Suppressor macrophage treated with lipopolysaccharide for 4 hours (primary cell): ENCODE data around the gene TMEM59L.

Experiments used
- DNase-seq: peaks from one replicate; pipeline ENCODE4 v3.0.0-alpha.2; 2020

The TMEM59L gene

DNA sequence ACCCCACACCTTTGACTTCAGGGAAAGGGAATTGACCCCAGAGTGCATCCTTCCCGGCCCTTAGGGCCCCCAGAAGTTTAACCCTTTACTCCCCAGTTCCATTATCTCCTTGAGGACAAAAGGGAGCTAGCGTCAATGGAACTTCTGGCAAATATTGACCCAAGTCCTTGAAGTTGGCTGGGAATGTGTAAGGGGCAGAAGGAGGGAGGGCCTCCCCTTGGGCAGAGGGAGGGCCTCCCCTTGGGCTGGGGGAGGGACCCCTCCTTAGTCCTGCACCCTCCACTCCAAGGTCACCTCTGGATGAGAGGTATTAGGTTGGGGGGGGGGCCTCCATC lies 3.0 kb upstream of the TMEM59L start:
- DNase-seq = no peak

DNA sequence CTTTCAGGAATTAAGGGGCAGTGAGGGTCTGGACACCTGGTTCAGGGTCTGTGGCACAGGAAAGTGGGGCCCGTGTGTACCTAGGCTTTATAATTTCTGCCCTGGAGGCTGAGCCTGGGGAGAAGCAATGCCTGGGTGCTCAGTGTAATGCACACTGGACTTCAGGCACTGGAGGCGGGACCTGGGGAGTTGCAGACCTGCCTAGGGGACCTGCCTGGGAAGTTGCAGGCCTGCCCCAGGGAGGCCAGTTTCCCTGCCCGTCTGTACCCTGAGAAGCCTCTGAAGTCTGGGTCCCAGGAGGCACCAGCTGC lies 2.5 kb upstream of the TMEM59L start:
- DNase-seq = no peak

DNA sequence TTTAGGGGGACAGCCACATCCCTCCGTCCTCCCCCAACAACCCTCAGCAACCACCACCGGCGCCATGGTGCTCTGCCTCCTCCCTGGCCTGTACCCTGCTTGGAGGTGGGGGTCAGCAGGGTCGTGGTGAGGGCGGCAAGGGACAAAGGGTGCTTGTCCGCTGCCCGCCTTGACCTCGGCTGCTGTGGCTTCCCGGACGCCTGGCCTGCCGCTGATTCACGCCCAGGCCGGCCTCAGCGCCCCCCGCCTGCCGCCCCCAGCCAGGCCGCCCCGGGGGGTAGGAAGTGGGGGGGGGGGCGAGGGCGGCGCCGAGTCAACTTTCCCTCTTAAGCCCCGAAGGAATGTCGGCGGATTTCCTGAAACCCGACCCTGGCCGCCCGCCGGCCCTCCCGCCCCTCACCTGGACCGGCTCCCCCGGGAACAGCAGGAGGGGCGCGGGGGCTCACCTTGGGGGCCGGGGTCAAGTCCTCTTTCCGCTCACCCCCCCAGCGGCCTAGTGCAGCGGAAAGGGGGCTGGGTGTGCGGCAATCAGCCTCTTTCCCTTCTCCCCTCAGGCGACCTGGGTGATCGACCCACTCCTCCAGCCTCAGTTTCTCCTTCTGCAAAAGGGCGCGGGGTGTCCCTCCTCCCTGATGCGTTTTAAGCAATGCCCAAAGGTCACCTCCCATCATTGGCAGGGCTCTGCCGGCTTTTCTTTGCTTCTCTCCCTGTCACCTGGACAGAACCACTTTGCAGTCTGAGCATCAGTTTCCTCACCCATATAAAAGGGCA lies 1.9 kb upstream of the TMEM59L start:
- DNase-seq = no peak

DNA sequence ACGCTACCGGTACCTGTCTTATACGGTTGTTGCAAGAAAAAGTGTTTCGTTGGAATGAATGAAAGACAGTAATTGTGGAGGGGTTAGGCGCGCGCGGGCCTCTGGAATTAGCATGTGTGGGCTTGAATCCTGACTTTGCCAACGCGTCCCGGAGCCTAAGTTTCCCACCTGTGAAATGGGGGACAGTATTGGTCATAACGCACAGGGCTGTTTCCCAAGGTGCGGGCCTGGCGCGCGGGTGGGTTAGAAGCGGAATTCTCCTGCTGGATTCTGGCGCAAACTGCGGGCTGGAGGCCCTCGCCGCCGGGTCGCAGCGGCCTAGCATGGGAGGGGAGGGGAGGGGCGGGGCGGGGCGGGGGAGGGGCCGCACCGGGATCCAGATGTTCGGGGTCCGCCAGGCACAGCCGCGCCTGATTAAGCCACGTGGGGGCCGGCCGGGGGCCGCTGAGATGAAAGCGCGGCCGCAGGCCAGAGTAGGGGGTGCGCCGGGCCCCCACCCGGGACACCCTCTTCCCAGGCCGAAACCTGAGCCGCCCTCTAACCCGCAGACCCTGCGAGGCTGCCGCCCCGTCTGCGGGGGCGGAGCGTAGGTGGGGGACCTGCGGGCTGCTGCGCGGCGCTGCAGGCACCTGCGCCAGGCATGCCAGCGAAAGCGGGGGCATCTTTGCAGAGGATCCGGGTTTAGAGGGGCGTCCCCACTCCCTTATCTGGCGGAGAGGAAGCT lies 1.2 kb upstream of the TMEM59L start:
- no peak for DNase-seq

DNA sequence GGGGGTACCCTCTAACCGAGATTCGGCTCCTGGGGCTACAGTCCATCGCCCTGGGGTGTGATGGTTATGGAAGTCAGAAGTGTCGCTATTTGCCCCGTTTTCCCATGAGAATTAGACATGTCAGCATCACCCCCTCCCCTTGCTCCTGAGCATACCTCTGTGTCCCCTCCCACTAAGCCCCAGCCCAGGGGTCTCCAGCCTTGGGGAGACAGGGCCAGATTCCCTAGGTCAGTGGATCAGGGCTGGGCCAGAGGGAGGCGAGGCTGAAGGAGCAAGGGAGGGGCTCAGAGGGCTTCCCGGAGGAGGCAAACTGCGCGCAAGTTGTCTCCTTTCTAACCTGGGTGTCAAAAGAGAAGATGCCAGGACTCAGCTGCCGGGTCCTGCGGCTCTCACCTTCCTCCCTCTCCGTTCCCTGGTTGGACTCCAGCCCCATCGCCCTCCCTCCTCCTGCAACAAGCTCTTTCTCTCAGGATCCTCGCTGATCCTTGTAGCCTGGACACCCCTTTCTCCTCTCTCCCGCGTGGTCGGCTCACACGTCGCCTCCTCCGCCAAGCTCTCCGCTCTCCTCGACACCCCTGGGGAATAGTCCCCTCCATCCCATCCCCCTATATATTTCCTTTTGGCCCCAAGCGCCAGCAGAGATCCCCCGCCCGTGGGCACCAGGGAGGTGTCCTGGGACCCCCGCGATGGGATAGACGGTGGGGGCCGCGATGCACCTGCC lies 459 bp upstream of the TMEM59L start:
- no peak for DNase-seq

DNA sequence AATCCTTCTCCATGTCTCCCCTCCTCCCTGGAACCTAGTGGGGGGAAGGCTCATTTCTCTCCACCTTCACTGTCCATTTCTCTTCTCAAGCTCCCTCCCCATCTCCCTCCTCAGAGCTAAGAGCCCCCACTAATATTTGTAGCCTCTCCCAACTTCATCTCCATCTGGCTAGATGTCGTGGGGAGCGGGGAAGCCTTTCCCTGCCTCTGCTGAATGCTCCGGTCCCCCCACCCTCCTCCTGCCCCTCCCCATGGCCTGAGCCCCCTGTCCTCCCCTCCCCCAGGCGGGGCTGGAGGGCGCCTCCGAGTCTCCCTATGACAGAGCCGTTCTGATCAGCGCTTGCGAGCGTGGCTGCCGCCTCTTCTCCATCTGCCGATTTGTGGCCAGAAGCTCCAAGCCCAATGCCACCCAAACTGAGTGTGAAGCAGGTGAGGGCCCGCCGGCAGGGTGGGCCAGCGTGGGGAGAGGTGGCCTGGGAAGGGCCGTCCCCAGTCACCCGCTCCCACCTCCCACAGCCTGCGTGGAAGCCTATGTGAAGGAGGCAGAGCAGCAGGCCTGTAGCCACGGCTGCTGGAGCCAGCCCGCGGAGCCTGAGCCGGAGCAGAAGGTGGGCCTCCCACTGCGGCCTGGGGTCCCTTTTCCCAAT lies 1.0 kb downstream of the TMEM59L start:
- DNase-seq = no peak

DNA sequence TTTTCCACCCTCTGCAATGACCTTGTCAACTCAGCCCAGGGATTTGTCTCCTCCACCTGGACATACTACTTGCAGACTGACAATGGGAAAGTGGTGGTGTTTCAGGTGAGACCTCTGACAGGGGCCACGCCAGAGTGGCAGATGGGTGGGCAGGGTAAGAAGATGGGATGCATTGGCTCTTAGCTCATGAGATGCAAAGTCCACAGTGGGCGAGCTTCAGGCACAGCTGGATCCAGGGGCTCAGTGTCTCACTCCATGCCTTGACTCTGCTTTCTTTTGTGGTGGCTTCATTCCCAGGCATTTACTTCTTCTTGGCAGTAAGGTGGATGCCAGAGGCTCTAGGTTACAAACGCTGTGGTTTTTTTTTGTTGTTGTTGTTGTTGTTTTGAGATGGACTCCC lies 3.4 kb downstream of the TMEM59L start:
- no peak for DNase-seq

DNA sequence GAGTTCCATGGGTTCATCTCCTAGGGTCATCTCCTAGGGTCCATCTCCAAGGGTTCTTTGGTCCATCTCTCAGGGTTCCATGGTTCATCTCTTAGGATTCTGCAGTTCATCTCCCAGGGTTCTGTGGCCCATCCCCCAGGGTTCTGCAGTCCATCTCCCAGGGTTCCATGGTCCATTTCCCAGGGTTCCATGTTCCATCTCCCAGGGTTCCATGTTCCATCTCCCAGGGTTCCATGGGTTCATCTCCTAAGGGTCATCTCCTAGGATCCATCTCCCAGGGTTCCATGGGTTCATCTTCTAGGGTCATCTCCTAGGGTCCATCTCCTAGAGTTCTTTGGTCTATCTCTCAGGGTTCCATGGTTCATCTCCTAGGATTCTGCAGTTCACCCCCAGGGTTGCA lies 4.9 kb downstream of the TMEM59L start:
- DNase-seq = no peak

DNA sequence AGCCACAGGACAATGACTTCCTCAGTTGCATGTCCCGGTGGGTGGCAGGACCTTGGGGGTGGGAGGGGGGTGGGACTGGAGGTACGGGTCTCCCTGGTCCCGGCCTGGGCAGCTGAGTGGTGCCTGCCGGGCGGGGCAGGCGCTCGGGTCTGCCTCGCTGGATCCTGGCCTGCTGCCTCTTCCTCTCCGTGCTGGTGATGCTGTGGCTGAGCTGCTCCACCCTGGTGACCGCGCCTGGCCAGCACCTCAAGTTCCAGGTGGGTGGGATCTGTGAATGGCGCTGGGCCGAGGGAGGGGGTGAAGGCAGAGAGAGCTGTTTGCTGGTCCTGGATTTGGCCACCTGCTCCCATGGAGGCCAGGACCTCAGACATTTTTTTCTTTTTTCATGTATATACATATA lies 5.6 kb downstream of the TMEM59L start:
- DNase-seq = no peak

DNA sequence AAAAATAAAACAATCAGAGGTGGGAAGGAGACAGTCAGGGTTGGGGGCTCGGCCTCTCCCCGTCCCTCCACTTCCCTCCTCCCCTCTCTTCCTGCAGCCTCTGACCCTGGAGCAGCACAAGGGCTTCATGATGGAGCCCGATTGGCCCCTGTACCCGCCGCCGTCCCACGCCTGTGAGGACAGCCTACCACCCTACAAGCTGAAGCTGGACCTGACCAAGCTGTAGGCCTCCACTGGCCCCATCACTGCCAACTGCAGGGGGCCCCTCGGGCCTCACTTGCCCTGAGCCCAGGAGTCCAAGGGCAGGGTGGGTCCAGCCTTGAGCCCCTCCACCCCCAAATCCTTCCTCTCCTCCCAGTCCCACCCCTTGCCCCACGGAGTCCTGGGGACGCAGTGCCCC lies 7.6 kb downstream of the TMEM59L start:
- DNase-seq = no peak

DNA sequence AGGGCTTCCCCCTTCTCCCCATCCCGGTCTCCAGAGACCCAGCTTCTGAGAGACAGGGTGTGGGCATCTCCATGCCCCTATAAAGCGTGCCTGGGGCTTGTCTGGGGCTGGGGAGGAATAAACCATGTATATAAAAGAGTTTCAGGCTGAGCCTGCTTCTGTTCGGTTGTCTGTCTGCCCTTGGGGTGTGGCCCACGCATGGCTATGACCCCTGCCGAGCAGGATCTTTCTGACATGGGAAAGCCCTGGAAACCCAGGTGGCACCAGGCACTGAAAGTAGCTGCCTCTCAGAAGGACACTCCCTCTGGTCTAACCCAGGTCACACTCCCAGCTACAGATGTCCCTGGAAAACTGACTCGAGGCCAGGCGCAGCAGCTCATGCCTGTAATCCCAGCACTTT lies 8.2 kb downstream of the TMEM59L start:
- no peak for DNase-seq

DNA sequence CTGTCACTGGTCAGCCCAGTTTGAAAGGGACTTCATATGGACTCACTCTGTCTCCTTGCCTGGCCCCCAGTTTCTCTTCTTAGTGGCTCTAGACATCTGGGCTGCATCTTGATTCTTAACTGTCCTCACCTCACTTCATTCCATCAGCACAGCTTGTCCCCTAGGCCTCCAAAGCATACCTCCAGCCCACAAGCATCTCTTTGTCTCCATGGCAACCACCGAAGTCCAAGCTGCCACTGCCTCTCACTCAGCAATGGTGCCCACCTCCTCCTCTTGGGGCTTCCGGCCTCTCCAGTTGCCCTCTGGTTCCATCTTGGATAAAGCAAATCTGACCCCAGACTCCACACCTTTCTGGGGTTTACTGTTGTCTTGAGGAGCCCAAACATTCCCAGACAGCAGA lies 14.2 kb downstream of the TMEM59L start:
- no peak for DNase-seq

DNA sequence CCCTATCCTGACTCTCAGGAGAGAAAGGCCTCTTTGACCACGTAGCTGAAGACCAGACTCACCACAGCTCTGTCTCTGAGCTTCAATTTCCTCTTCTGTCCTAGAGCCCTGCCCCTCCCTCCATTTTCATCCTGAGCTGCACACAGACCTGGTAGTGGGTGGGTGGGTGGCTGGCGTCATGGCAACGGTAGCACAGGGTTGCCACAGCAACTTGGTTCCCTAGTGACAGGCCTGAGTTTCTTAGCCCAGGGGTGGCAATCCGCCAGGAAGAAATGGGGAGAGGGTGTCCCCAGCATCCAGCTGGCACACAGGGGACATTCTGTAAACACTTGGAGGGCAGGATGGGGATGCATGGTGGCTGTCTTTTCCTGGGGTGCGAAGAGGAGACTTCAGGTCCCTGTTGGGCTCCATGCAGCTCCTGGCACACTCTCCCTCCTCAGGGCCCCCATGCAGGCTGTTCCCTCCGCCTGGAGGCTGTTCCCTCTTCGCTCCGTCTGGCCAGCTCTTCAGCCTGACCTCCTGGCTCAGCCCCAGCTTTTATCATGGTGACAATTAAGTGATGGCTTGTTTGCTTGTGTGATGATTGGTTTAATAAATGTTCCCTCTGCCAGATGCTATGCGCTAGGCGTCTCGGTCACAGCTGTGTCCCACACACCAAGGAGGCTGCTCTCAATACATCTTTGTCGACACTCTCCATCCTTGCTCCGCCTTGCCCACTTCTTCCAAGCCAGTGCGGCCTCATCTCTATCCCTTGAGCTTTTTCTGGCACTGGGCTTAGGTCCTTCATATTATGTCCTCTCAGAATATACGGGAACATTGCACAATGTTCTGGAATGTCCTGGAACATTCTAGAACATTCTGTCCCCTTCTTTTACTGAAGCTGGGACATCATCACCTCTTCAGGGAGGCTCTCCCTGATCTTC lies 16.8 kb downstream of the TMEM59L start:
- no peak for DNase-seq

DNA sequence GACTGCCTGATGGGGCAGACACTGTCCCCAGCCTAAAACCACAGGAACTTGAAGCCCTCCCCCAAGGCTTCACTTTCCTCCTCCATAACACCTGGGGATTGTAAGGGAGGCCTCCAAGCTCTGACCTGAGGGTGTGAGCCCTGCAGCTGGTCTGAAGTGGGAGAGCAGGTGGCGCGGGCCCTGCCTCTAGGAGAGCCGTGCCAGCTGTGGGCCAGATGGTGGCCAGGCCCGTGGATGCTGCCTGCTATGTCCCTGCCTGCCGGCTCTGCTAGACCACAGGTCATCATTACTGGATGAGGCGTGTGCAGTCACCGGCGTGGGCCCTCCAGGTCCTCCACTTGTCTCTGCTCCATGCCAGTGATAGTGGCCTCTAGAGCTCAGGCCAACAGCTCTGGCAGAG lies 20.7 kb downstream of the TMEM59L start:
- no peak for DNase-seq

DNA sequence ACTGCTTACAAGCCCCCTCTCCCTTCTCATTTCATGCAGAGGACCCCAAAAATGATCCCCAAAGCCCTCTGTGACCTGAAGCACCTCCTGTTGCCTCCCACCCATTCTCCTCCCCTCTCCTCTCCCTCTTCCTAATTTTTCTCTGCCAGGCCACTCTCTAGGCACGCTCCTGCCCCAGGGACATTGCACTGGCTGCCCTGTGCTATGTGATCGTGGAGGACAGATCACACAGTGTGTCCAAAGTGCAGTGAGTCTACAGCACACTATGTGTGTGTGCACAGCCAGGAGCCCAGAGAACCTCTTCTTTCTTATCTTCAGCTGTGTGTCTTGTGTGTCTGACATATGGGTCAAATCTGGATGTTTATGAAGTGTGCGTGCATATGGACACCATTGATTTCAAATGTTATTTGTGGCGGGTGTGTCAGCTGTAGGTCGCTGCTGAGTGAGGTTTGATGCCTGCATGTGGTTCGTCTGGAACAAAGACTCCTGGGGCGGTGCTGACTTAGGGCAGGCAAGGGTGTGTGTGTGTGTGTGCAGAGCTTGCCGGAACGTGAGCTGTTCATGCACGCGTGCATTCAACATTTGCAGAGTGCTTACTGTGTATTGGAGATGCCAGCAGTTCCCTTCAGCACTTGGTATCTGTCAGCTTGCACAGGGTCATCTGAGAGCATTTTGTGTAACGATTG lies 22.1 kb downstream of the TMEM59L start:
- no peak for DNase-seq

DNA sequence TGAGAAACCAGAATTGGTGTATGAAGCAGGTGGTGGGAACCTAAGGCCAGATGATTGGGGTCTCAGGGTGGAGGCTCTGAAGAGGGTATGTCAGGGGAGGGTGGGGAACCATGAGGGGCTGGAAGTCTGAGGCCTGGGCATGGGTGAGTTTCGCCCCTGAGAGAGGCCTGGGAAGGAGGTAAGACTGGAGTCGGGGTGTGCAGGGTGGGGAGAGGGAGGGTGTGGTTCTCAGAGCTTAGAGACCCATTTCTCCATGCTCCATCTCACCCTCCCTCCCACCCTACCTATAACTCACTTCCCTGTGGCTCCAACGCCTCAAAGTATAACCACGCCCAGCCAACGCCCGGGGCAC lies 23.1 kb downstream of the TMEM59L start:
- no peak for DNase-seq

DNA sequence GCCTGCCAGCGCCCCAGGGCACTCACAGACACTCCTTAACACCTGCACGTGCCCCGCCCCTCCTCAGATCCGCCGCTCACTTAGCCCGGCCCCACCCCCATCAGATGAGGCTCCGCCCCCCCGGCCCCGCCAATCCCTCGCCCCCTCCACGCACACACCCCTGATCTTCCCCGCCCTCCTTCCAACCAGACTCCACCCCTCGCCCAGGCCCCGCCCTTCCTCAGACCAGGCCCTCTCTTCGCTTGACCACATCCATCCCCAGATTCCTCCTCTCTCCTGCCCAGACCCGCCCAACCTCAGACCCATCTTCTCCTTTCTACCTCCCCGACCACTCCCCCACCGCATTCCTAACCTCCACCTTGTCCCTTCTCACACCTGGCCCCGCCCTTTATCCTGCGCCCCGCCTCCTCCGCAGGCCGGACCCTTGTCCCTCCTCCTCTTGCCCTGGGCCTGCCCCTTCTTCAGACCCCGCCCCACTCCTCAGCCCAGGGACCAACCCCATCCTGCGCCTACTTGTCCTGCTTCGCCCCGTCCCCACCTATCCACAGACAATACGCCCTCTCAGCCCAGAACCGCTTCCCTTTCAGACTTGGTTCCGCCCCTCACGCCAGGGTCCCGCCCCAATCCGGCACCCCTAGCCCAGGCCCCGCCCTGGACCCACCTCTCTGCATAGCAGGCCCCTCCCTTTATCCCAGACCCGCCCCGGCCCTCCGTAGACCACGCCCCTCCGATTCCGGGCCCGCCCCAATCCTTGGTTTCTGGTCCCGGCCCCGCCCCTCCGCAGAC lies 23.7 kb downstream of the TMEM59L start:
- peak; percentile 100 for DNase-seq

DNA sequence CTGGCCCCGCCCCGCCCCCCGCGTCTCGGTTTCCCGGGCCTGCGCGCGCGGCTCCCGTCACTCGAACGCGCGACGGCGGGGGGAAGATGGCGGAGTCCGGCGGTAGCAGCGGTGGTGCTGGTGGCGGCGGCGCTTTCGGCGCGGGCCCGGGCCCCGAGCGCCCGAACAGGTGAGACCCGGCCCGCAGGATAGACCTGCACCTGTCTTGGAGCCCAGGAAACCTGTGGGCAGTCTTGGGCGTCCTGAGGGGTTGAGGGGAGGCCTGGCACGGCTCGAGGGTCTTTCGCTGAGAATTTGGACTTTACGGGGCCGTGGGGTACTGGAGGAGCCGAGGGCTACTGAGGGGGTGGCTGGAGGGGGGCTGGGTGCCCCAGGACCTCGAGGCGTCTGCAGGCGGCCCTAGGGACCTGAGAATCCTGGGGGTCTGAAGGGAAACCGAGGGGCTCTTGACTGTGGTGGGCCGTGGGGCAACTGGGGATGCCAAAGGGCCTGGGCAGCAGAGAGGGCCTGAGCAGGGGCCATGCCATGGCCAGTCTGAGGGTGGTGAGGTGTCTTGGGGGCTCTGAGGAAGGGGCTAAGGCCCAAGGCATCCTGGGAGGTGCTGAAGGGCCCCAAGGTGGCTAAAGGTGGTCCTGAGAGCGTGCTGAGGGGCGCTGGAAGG lies 24.4 kb downstream of the TMEM59L start, which contains the start of gene KLHL26:
KLHL26 (plus strand) TSS at position 60 of the 661 bp plus-strand sequence; CDS start at position 87, 27 bp downstream.
- DNase-seq = no peak

DNA sequence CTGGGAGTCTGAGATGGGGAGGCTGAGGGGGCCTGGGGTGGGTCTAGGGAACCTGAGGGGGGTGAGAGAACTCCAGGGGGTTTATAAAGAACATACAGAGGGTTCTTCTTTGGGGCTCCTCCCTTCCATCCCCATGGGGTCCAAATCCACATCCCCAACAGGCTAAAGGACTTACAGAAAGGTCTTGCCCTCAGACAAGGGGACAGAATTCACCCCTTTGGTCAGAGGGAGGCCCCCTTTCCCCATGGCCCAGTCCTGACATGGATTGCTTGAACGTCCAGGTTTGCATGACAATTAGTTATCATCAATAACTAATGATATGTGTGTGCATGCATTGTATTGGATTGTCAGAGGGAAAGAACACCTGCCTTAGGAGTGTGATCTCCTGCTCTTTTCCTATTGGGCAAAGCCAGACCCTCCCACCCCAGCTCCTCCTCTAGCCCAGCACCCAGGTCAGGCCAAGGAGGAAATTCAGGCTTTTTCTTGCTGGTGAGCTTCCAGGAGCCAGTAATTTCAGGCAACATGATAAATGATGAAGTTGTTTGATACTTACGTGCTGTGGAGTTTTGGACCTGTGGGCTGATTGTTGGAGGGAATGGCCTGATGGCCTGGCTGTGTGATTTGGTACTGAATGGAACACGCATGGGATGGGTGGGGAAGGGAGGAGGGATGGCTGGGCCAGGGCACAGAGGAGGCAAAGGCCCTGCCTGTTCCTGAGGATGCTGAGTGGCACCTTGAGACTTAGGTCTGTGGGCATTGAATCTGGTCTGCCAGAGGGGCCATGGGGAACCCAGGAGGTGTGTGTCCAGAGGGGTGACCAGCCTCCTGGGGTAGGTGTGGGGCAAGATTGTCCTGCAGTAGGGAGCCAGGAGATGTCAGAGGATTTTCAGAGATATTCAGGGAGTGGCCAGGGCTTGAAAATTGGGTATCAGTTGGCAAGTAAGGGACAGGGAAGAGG lies 25.3 kb downstream of the TMEM59L start:
- no peak for DNase-seq
